ENCODE measurements around the gene CD59. TPM values are rescaled to one million over a fixed set of nuclear protein-coding genes. Genes with fewer than 3 reads are reported as not detected.

Gene CD59
- total and polyA plus RNA-seq, 3 experiments from 2014 or later: 25.2 to 40.4 (median 28.0) TPM

DNA sequence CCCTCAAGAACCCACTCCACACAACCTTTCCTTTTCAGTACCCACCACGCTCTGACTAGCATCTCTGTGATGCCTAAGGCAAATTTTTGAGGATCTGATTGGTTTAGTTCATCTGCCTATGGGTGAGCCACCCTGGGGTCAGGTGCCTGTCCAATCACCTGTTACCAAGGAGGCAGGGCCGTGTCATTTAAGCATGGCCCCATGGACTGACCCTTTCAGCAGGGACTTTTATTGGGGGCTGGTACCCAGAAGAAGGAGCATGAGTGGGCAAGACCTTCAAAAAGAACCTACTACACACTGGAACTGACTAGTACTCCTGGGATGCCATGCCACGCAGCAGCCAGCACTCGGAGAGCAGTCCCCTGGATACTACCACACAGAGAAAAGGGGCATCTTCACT is 64.0 kb downstream of the CD59 start:
- no peaks in the 10 kb centered on the region for H3K36me3 ChIP-seq (ENCODE audit: insufficient read depth, low read length)
- no peaks in the 10 kb centered on the region for H3K4me1 ChIP-seq (ENCODE audit: insufficient read depth, low read length)
- H3K27me3 Mint-ChIP-seq: peaks cover 8 to 30% of the 10 kb centered on the region in 2 donors
- peaks cover 0 to 2% (median 0%) of the 10 kb centered on the region in 3 donors for H3K36me3 Mint-ChIP-seq
- peaks cover 0 to 3% (median 0%) of the 10 kb centered on the region in 5 donors for H3K9me3 Mint-ChIP-seq
- no peak overlapping the region for H3K27ac ChIP-seq (ENCODE audit: low read depth, low read length)
- no peak overlapping the region for H3K27ac Mint-ChIP-seq
- POLR2A ChIA-PET: no interaction called here
- no peak overlapping the region for H3K4me3 Mint-ChIP-seq
- CTCF ChIA-PET: no interaction called here
- no peaks in the 10 kb centered on the region for H3K9me3 ChIP-seq (ENCODE audit: low read length)
- H3K4me3 ChIP-seq (ENCODE audit: low read length): no peak overlapping the region
- H3K4me1 Mint-ChIP-seq: no peaks in the 10 kb centered on the region
- H3K27me3 ChIP-seq (ENCODE audit: insufficient read depth, low read length, poor library complexity, severe bottlenecking): no peaks in the 10 kb centered on the region
- no peak for DNase-seq

DNA sequence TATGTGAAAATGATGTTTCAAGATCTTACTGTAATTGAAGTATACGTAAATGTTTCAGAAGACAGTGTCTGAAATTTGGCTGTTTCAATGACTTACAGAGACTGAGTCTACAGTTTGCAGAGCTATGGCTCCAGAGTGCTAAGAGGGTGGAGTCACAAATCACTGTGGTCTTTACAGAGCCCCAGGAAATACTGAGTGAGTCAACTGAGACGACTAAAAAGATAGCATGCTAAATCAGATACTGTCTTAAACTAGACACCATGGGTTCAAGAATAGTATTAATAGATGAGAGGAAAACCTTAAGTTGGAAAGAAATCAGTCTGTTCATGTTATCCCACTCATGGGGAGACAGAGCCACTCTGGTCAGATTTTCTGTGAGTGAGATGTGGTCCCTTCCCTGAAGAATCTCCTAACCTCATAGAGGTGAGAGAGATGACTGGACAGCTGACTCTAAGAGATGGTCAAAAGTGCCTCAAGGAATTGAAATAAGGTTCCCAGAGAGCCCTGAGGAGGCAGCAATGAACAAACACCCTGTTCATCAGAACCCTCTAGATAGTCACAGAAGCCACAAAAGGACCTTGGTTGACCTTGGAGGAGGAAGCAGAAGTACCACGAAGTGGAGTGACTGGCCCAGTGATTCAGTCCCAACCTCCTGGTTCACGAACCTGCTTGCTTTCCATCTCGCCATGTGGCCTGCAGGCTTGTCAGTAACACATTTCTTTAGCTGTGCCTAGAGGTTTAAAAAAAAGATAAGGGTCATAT is 65.8 kb downstream of the CD59 start:
- Mint-ChIP-seq H3K36me3 (no peaks in the 10 kb centered on the region), H3K27ac (no peak overlapping the region), H3K9me3 (no peaks in the 10 kb centered on the region), H3K4me3 (no peak overlapping the region), H3K27me3 (peaks cover 7 to 31% of the 10 kb centered on the region in 2 donors), H3K4me1 (no peaks in the 10 kb centered on the region)
- DNase-seq: no peak
- H3K36me3 ChIP-seq (ENCODE audit: insufficient read depth, low read length): no peaks in the 10 kb centered on the region
- no peaks in the 10 kb centered on the region for H3K9me3 ChIP-seq (ENCODE audit: low read length)
- no peak overlapping the region for H3K4me3 ChIP-seq (ENCODE audit: low read length)
- no peaks in the 10 kb centered on the region for H3K4me1 ChIP-seq (ENCODE audit: insufficient read depth, low read length)
- POLR2A ChIA-PET: no interaction called here
- H3K27ac ChIP-seq (ENCODE audit: low read depth, low read length): no peak overlapping the region
- H3K27me3 ChIP-seq (ENCODE audit: insufficient read depth, low read length, poor library complexity, severe bottlenecking): no peaks in the 10 kb centered on the region
- CTCF ChIA-PET: no interaction called here

DNA sequence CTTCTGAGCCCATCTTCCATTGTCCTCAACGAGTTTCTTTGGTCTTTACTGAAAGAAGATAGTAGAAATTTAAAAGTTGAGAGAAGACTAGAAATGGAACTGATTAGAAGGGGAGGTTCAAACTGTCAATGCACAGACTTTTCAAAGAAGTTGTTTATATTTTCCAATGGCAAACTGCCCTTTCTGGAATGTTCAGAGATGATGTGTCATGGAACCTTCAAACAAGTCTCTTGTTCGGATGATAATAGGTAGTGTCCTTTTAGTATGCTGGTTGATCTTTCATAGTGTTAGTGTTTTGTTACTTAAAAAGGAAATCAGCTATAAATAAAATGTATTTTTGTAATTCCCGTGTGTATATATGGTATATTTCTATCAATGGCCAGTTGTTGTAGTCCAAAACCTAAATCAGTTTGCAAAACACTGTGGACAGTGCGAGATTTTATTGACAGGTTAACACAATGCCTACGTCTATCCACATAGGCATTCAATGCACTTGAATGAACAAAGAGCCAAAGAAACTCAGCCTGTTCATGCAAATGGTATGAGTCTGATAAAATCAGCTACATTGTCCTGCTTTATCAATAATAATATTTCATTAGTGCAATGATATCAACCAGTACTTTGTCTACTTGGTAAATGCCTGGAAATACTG is 66.5 kb downstream of the CD59 start:
- CTCF ChIA-PET: no interaction called here
- H3K27ac ChIP-seq (ENCODE audit: low read depth, low read length): no peak overlapping the region
- Mint-ChIP-seq H3K4me1 (no peaks in the 10 kb centered on the region), H3K36me3 (no peaks in the 10 kb centered on the region), H3K9me3 (no peaks in the 10 kb centered on the region), H3K27ac (no peak overlapping the region), H3K27me3 (peaks cover 7 to 36% of the 10 kb centered on the region in 2 donors), H3K4me3 (no peak overlapping the region)
- DNase-seq: no peak
- H3K4me1 ChIP-seq (ENCODE audit: insufficient read depth, low read length): no peaks in the 10 kb centered on the region
- H3K9me3 ChIP-seq (ENCODE audit: low read length): no peaks in the 10 kb centered on the region
- no peak overlapping the region for H3K4me3 ChIP-seq (ENCODE audit: low read length)
- POLR2A ChIA-PET: no interaction called here
- H3K27me3 ChIP-seq (ENCODE audit: insufficient read depth, low read length, poor library complexity, severe bottlenecking): peaks cover 4% of the 10 kb centered on the region
- H3K36me3 ChIP-seq (ENCODE audit: insufficient read depth, low read length): no peaks in the 10 kb centered on the region

DNA sequence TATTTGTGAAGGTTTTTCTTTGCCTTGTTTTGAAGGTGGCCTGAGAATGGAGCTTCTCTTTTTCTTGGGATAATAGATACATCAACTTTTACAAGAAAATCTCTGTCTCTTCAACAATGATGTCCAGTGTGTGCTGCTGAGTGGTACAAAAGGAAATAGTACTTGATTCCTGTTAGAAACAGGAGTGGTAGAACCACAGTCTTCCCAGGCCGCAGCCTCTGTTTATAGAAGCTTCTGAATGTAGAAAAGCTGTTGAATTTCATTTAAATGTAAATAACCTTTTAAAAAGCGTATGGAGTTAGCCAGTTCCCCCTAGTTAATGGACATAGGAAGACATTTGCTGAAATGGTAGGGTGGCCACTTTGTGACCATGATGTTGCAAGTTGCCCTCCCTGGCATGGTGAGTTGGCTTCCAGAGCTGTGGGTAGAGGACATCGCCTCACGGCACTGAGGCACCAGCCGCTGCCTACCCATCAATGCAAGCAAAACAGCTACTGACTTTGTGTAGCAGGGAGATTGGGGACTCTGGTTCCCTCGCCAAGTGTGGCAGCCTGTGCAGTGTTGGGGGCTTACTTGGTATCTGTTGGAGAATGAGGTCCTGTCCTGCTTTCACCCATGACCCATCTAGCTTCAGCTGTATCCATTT is 67.1 kb downstream of the CD59 start:
- H3K4me1 Mint-ChIP-seq: no peaks in the 10 kb centered on the region
- Histone ChIP-seq H3K4me3 (ENCODE audit: low read length) (no peak overlapping the region), H3K4me1 (ENCODE audit: insufficient read depth, low read length) (no peaks in the 10 kb centered on the region), H3K27me3 (ENCODE audit: insufficient read depth, low read length, poor library complexity, severe bottlenecking) (peaks cover 4% of the 10 kb centered on the region), H3K36me3 (ENCODE audit: insufficient read depth, low read length) (no peaks in the 10 kb centered on the region), H3K9me3 (ENCODE audit: low read length) (no peaks in the 10 kb centered on the region), H3K27ac (ENCODE audit: low read depth, low read length) (no peak overlapping the region)
- H3K9me3 Mint-ChIP-seq: no peaks in the 10 kb centered on the region
- DNase-seq: no peak
- H3K4me3 Mint-ChIP-seq: no peak overlapping the region
- CTCF ChIA-PET: no interaction called here
- POLR2A ChIA-PET: no interaction called here
- peaks cover 7 to 40% of the 10 kb centered on the region in 2 donors for H3K27me3 Mint-ChIP-seq
- no peaks in the 10 kb centered on the region for H3K36me3 Mint-ChIP-seq
- no peak overlapping the region for H3K27ac Mint-ChIP-seq

DNA sequence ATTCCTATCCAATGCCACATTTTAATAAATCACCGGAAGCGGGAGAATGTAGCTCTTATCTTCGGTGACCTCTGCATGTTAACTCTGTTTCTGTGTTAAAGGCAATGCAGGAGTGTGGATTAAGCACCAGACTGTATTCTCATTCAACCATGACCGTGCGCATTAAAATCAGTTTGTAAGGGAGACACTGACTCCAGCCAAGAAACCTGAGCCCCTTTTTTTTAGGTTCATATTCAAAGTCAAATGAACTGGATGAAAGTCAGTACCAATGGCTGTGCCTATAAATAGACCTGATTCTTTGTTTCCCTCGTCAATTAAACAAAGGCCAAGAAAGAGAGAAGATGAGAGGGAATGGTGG is 67.8 kb downstream of the CD59 start:
- ChIA-PET CTCF (no interaction called here), POLR2A (no interaction called here)
- Histone ChIP-seq H3K27me3 (ENCODE audit: insufficient read depth, low read length, poor library complexity, severe bottlenecking) (peaks cover 4% of the 10 kb centered on the region), H3K36me3 (ENCODE audit: insufficient read depth, low read length) (no peaks in the 10 kb centered on the region), H3K9me3 (ENCODE audit: low read length) (no peaks in the 10 kb centered on the region), H3K4me3 (ENCODE audit: low read length) (no peak overlapping the region), H3K4me1 (ENCODE audit: insufficient read depth, low read length) (no peaks in the 10 kb centered on the region), H3K27ac (ENCODE audit: low read depth, low read length) (no peak overlapping the region)
- Mint-ChIP-seq H3K27me3 (peaks cover 7 to 37% of the 10 kb centered on the region in 2 donors), H3K4me3 (no peak overlapping the region), H3K9me3 (no peaks in the 10 kb centered on the region), H3K4me1 (no peaks in the 10 kb centered on the region), H3K36me3 (no peaks in the 10 kb centered on the region), H3K27ac (no peak overlapping the region)
- DNase-seq: no peak

DNA sequence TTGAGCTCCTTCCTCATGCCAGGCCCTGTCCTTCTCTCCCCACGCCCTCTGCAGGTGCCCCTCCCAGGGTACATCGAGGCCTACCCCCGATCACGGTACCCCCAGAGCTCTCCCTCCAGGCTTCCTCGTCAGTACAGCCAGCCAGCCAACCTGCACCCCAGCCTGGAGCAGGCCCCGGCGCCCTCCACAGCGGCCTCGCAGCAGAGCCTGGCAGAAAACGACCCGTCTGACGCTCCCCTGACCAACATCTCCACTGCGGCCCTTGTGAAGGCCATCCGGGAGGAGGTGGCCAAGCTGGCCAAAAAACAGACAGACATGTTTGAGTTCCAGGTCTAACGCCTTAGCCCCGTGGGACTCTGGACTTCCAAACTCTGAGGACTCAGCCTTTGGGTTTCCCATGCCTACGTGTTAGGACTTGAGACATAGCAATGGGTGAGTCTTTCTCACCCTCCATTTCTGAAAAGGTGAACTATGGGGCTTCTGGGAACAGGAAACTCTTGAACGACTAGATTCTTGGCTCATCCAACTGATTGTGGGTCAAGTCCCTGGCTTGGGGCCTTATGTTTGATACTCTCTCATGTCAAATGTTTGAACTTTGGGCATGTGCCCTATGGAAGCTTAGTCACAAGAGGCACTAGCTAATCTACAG is 68.3 kb downstream of the CD59 start:
- DNase-seq: no peak
- Mint-ChIP-seq H3K36me3 (no peaks in the 10 kb centered on the region), H3K27ac (no peak overlapping the region), H3K9me3 (no peaks in the 10 kb centered on the region), H3K4me3 (no peak overlapping the region), H3K27me3 (peaks cover 7 to 36% of the 10 kb centered on the region in 2 donors), H3K4me1 (no peaks in the 10 kb centered on the region)
- H3K4me3 ChIP-seq (ENCODE audit: low read length): no peak overlapping the region
- H3K27ac ChIP-seq (ENCODE audit: low read depth, low read length): no peak overlapping the region
- ChIA-PET CTCF (no interaction called here), POLR2A (no interaction called here)
- no peaks in the 10 kb centered on the region for H3K36me3 ChIP-seq (ENCODE audit: insufficient read depth, low read length)
- peaks cover 4% of the 10 kb centered on the region for H3K27me3 ChIP-seq (ENCODE audit: insufficient read depth, low read length, poor library complexity, severe bottlenecking)
- H3K9me3 ChIP-seq (ENCODE audit: low read length): no peaks in the 10 kb centered on the region
- H3K4me1 ChIP-seq (ENCODE audit: insufficient read depth, low read length): no peaks in the 10 kb centered on the region

DNA sequence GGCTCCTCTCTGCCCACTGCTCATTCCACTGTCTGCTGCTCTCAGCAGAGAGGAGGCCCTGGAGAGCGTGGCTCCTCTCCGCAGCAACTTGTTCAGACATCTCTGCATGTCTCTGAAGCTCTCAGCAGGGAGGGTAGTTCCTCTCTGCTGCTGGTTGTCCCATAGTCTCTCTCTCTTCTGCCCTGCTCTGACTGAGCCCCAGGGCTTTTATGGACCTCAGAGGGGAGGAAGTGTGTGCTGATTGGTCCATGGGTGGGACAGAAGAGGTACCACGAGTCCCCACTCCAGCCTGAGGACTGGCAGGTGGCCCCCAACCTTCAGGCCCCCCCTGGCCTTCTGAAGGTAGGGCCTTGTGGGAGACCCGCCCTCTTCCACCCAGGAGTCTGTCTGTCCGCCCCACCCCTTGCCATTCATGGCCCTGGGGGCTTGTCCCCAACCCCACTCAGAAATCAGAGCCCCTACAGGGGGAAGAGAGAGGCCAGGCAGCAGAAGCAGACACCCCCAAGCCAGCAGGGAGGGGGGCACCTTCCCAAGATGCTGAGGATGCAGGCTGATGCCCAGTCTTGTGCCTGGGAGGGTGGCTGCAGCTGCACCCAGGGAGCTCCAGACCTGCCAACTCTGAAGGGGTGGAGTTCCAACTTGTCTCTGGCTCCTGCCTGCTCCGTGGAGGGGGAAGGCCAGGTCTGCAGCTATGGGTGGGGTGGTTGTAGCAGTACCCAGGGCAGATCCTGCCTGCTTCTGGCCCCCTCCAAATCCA is 70.7 kb downstream of the CD59 start:
- no peak for DNase-seq
- no peak overlapping the region for H3K4me3 ChIP-seq (ENCODE audit: low read length)
- peak overlapping the region in 1 of 8 donors; percentile 25 for H3K27ac Mint-ChIP-seq
- H3K9me3 ChIP-seq (ENCODE audit: low read length): no peaks in the 10 kb centered on the region
- no peak overlapping the region for H3K4me3 Mint-ChIP-seq
- H3K9me3 Mint-ChIP-seq: no peaks in the 10 kb centered on the region
- H3K36me3 ChIP-seq (ENCODE audit: insufficient read depth, low read length): no peaks in the 10 kb centered on the region
- H3K27me3 Mint-ChIP-seq: peaks cover 3 to 29% of the 10 kb centered on the region in 2 donors
- ChIA-PET POLR2A (no interaction called here), CTCF (no interaction called here)
- no peaks in the 10 kb centered on the region for H3K36me3 Mint-ChIP-seq
- H3K27ac ChIP-seq (ENCODE audit: low read depth, low read length): no peak overlapping the region
- no peaks in the 10 kb centered on the region for H3K4me1 ChIP-seq (ENCODE audit: insufficient read depth, low read length)
- peaks cover 4% of the 10 kb centered on the region for H3K27me3 ChIP-seq (ENCODE audit: insufficient read depth, low read length, poor library complexity, severe bottlenecking)
- no peaks in the 10 kb centered on the region for H3K4me1 Mint-ChIP-seq
